Kidney (tissue), 14 donors: ENCODE results near the gene ATXN10. TPM values are rescaled to one million over a fixed set of nuclear protein-coding genes. Genes with fewer than 3 reads are reported as not detected.
A peak's percentile ranks its signal among the peaks of the same experiment; 100 is the strongest.
"Not testable (repeated sequence)": the region's sequence is repeated elsewhere in the genome, so short reads cannot be mapped to it uniquely, and the experiment has no call there.

Experiments used
- DNase-seq, 5 donors: peaks; one replicate each; pipeline ENCODE4 v3.0.0-alpha.2; 2013 to 2020
- FAIRE-seq: peaks from 2 replicates; lab custom pipeline; 2012; peaks lifted over from hg19 to GRCh38; lab: Jason Lieb, UNC
- H3K27ac ChIP-seq, 2 donors: one replicate each; pipeline ENCODE4 v1.7.0; 2013; ENCODE audit warnings: low read depth in 2 of 2, low read length in 2 of 2, inconsistent platforms in 1 of 2
- H3K27me3 ChIP-seq: one replicate; pipeline ENCODE4 v1.7.1; 2013; ENCODE audit warnings: low read length, inconsistent platforms; ENCODE audit not compliant: control insufficient read depth, insufficient read depth
- H3K36me3 ChIP-seq, 3 donors: one replicate each; pipeline versions ENCODE4 v1.7.0 to v1.7.1; 2013; ENCODE audit warnings: low read length in 3 of 3, control low read depth in 1 of 3, inconsistent platforms in 1 of 3; ENCODE audit not compliant: insufficient read depth in 3 of 3, control insufficient read depth in 2 of 3
- H3K4me1 ChIP-seq, 3 donors: one replicate each; pipeline versions ENCODE4 v1.7.0 to v1.7.1; 2013; ENCODE audit warnings: low read length in 3 of 3, inconsistent platforms in 1 of 3, low read depth in 1 of 3; ENCODE audit not compliant: control insufficient read depth in 2 of 3, insufficient read depth in 2 of 3
- H3K4me3 ChIP-seq, 3 donors: one replicate each; pipeline versions ENCODE4 v1.7.0 to v1.8.1; 2013; ENCODE audit warnings: low read length in 3 of 3, control low read depth in 1 of 3, inconsistent platforms in 1 of 3
- H3K9ac ChIP-seq, 3 donors: one replicate each; pipeline versions ENCODE4 v1.7.0 to v1.7.1; 2013; ENCODE audit warnings: low read length in 3 of 3, control low read depth in 1 of 3, inconsistent platforms in 1 of 3
- H3K9me3 ChIP-seq, 3 donors: one replicate each; pipeline versions ENCODE4 v1.7.0 to v1.7.1; 2013; ENCODE audit warnings: low read length in 3 of 3, control low read depth in 1 of 3, inconsistent platforms in 1 of 3; ENCODE audit not compliant: control insufficient read depth in 2 of 3, insufficient read depth in 1 of 3
- CTCF ChIP-seq: IDR thresholded peaks from 3 replicates; pipeline ENCODE4 v1.5.1; 2012; ENCODE audit warnings: mild to moderate bottlenecking, moderate library complexity, borderline replicate concordance; ENCODE audit not compliant: insufficient read depth; ENCODE audit errors: extremely low read depth
- intact Hi-C: fragments of 100-400 bp; cut with DNase I; formaldehyde crosslinking; loops from one replicate; pipeline ENCODE4 v1.11.1; 2022
- polyA plus RNA-seq: library from polyadenylated mRNA; stranded (reverse); fragments of 350-450 nt; fragmentation: Illumina TruSeq; extraction: RNeasy Lipid Tissue Mini Kit (QIAGEN cat#74804); gene quantifications from one replicate; pipeline ENCODE4 v1.2.3, GENCODE V29; 2014; ENCODE audit warnings: low read depth, low replicate concordance; ENCODE audit not compliant: insufficient read depth
- total RNA-seq: library from RNA; stranded (reverse); fragmentation: NEBNext Ultra II Directional; extraction: Animal tissue kit (Norgen Biotek cat#: 25700); gene quantifications from one replicate; pipeline ENCODE4 v1.2.1, GENCODE V29; 2021
- donor health status: control.
- donor health status: control.
- donor health status: control.
- donor health status: control.
- donor health status: control.
- donor health status: DM: yes; HTN: yes; CAD: no.
- donor health status: Normal renal cell carcinoma (clear cell type).

ATXN10 gene
- total and polyA plus RNA-seq, 2 donors from 2014 or later, result 121 to 142 TPM

- no peak for TF ChIP-seq CTCF
- Histone ChIP-seq H3K27me3 (no peaks in the 10 kb centered on the region), H3K4me3 (no peak overlapping the region), H3K36me3 (no peaks in the 10 kb centered on the region), H3K9ac (no peak overlapping the region), H3K4me1 (no peaks in the 10 kb centered on the region), H3K9me3 (peaks cover 0 to 16% (median 0%) of the 10 kb centered on the region in 3 donors), H3K27ac (no peak overlapping the region)
- DNase-seq (no peak), FAIRE-seq (no peak)
- intact Hi-C loops, result no loop called here
Observed at GRCh38 chr22:45664136-45664646, 7.4 kb upstream of the ATXN10 start.

GRCh38 chr22:45667486-45667885 lies 4.1 kb upstream of the ATXN10 start:
- TF ChIP-seq CTCF, result no peak

GRCh38 chr22:45670363-45670762 lies 1.3 kb upstream of the ATXN10 start:
- H3K27me3 ChIP-seq, H3K9me3 ChIP-seq, H3K9ac ChIP-seq, H3K27ac ChIP-seq, H3K4me3 ChIP-seq, intact Hi-C loops, H3K36me3 ChIP-seq, FAIRE-seq, DNase-seq: not testable (repeated sequence)
- peaks cover 4 to 15% (median 7%) of the 10 kb centered on the region in 3 donors for H3K4me1 ChIP-seq

More at GRCh38 chr22:45667486-45667885, 4.1 kb upstream of the ATXN10 start:
- no peak for FAIRE-seq
- Histone ChIP-seq H3K27me3 (no peaks in the 10 kb centered on the region), H3K4me3 (no peak overlapping the region), H3K9ac (no peak overlapping the region), H3K27ac (no peak overlapping the region), H3K4me1 (peaks cover 0 to 6% (median 4%) of the 10 kb centered on the region in 3 donors), H3K9me3 (peaks cover 0 to 13% (median 0%) of the 10 kb centered on the region in 3 donors), H3K36me3 (no peaks in the 10 kb centered on the region)
- intact Hi-C loops, result no loop called here
- DNase-seq, result no peak

- no peaks in the 10 kb centered on the region for H3K36me3 ChIP-seq
- H3K9me3 ChIP-seq, result peaks cover 0 to 4% (median 0%) of the 10 kb centered on the region in 3 donors
- no peak for TF ChIP-seq CTCF
- peak overlapping the region in 1 of 2 donors; percentile 75 for H3K27ac ChIP-seq
- FAIRE-seq, result no peak
- peak overlapping the region; percentile 50 to 84 (median 72) for H3K4me3 ChIP-seq
- H3K9ac ChIP-seq, result peak overlapping the region in 2 of 3 donors; percentile 2 to 74
- peaks cover 4 to 15% (median 7%) of the 10 kb centered on the region in 3 donors for H3K4me1 ChIP-seq
- peak in 3 of 5 donors; percentile 26 to 92 (median 31) for DNase-seq
- H3K27me3 ChIP-seq, result no peaks in the 10 kb centered on the region
- intact Hi-C loops, result no loop called here
Observed at GRCh38 chr22:45670981-45671782, 452 bp upstream of the ATXN10 start.
